GM23338 (cell line): ENCODE measurements around the gene NUCB2. TPM values are rescaled to one million over a fixed set of nuclear protein-coding genes. Genes with fewer than 3 reads are reported as not detected.

Experiments
- ATAC-seq: fragments of 200-7000 bp; cut with Tn5 transposase; 3 replicates; pipeline ENCODE4 v1.9.1; 2020
- DNase-seq: peaks from one replicate; pipeline ENCODE4 v3.0.0-alpha.2; 2015; ENCODE audit warnings: low spot score
- H2AFZ ChIP-seq: fragments of 200-600 bp; sonication (generic); 2 replicates; pipeline ENCODE4 v1.8.0; 2016; ENCODE audit warnings: antibody characterized with exemption, mild to moderate bottlenecking, moderate library complexity
- H3F3A ChIP-seq: fragments of 200-600 bp; sonication (generic); replicated peaks from 2 replicates; pipeline ENCODE4 v1.8.0; 2017; ENCODE audit warnings: antibody characterized with exemption, mixed run types, low read depth
- H3K27ac ChIP-seq: fragments of 200-600 bp; sonication (generic); 2 replicates; pipeline ENCODE4 v1.6.1; 2016; ENCODE audit warnings: low read depth
- H3K27me3 ChIP-seq: fragments of 200-600 bp; sonication (generic); 2 replicates; pipeline ENCODE4 v1.8.0; 2016; ENCODE audit warnings: mild to moderate bottlenecking, mixed run types, moderate library complexity; ENCODE audit not compliant: insufficient read depth
- H3K36me3 ChIP-seq: fragments of 200-600 bp; sonication (generic); 2 replicates; pipeline ENCODE4 v1.8.0; 2016; ENCODE audit warnings: mild to moderate bottlenecking; ENCODE audit not compliant: insufficient read depth
- H3K4me1 ChIP-seq: fragments of 200-600 bp; sonication (generic); 2 replicates; pipeline ENCODE4 v1.8.0; 2016; ENCODE audit warnings: mild to moderate bottlenecking, moderate library complexity; ENCODE audit not compliant: insufficient read depth
- H3K4me2 ChIP-seq: fragments of 200-600 bp; sonication (generic); 2 replicates; pipeline ENCODE4 v1.7.1; 2017; ENCODE audit warnings: mixed run types
- H3K4me3 ChIP-seq: fragments of 200-600 bp; sonication (generic); 2 replicates; pipeline ENCODE4 v1.6.1; 2016; ENCODE audit warnings: mixed run types
- H3K79me2 ChIP-seq: fragments of 200-600 bp; sonication (generic); replicated peaks from 2 replicates; pipeline ENCODE4 v1.8.0; 2017; ENCODE audit warnings: mild to moderate bottlenecking; ENCODE audit not compliant: insufficient read depth
- H3K9me2 ChIP-seq: fragments of 200-600 bp; sonication (generic); 2 replicates; pipeline ENCODE4 v1.8.0; 2017; ENCODE audit not compliant: insufficient read depth
- H4K20me1 ChIP-seq: fragments of 200-600 bp; sonication (generic); replicated peaks from 2 replicates; pipeline ENCODE4 v1.8.0; 2017; ENCODE audit warnings: mild to moderate bottlenecking; ENCODE audit not compliant: insufficient read depth
- H3K27ac Mint-ChIP-seq: 2 replicates; pipeline ENCODE4 v1.8.0; 2020; ENCODE audit warnings: inconsistent platforms, mild to moderate bottlenecking, moderate library complexity, mixed read lengths
- H3K27me3 Mint-ChIP-seq: 3 replicates; pipeline ENCODE4 v1.8.0; 2022; ENCODE audit warnings: low read depth, mild to moderate bottlenecking, moderate library complexity, mixed read lengths, inconsistent platforms; ENCODE audit not compliant: insufficient read depth, poor library complexity
- H3K36me3 Mint-ChIP-seq: 3 replicates; pipeline ENCODE4 v1.8.0; 2021; ENCODE audit warnings: low read depth, mild to moderate bottlenecking, inconsistent platforms, moderate library complexity, mixed read lengths
- H3K4me1 Mint-ChIP-seq: 3 replicates; pipeline ENCODE4 v1.8.0; 2020; ENCODE audit warnings: mild to moderate bottlenecking, inconsistent platforms, mixed read lengths
- H3K4me3 Mint-ChIP-seq: 3 replicates; pipeline ENCODE4 v1.8.0; 2021; ENCODE audit warnings: moderate library complexity, mild to moderate bottlenecking, inconsistent platforms, mixed read lengths
- H3K9me3 Mint-ChIP-seq: 3 replicates; pipeline ENCODE4 v1.8.0; 2020; ENCODE audit warnings: moderate library complexity, mild to moderate bottlenecking, inconsistent platforms, mixed read lengths
- CREB1 ChIP-seq: fragments of 250-450 bp; sonication (Bioruptor Pico); IDR thresholded peaks from 2 replicates; pipeline ENCODE4 v1.5.0; 2020; ENCODE audit warnings: low read depth, mild to moderate bottlenecking, moderate library complexity
- EZH2 ChIP-seq: fragments of 200-600 bp; sonication (generic); IDR thresholded peaks from one replicate; pipeline ENCODE4 v1.8.0; 2017; ENCODE audit warnings: antibody characterized with exemption, mild to moderate bottlenecking, low read depth; ENCODE audit not compliant: unreplicated experiment
- EZH2phosphoT487 ChIP-seq: fragments of 200-600 bp; sonication (generic); IDR thresholded peaks from one replicate; pipeline ENCODE4 v1.8.1; 2018; ENCODE audit warnings: antibody characterized with exemption; ENCODE audit not compliant: unreplicated experiment
- JUNB ChIP-seq: IDR thresholded peaks from one replicate; pipeline ENCODE4 v1.6.1; 2016; ENCODE audit warnings: antibody characterized with exemption; ENCODE audit not compliant: unreplicated experiment
- NANOG ChIP-seq: IDR thresholded peaks from 2 replicates; pipeline ENCODE4 v1.6.1; 2016; ENCODE audit warnings: antibody characterized with exemption, borderline replicate concordance
- POLR2AphosphoS5 ChIP-seq: IDR thresholded peaks from 2 replicates; pipeline ENCODE4 v1.6.1; 2016; ENCODE audit warnings: antibody characterized with exemption, low read depth
- STAT1 ChIP-seq: IDR thresholded peaks from one replicate; pipeline ENCODE4 v1.6.1; 2016; ENCODE audit warnings: antibody characterized with exemption; ENCODE audit not compliant: unreplicated experiment
- ZNF114 ChIP-seq: fragments of 250-450 bp; sonication (Bioruptor Pico); IDR thresholded peaks from 2 replicates; pipeline ENCODE4 v1.5.0; 2020; ENCODE audit warnings: mild to moderate bottlenecking, moderate library complexity
- ZNF331 ChIP-seq: fragments of 250-450 bp; sonication (Bioruptor Pico); IDR thresholded peaks from 2 replicates; pipeline ENCODE4 v1.5.0; 2020; ENCODE audit warnings: low read depth, mild to moderate bottlenecking, moderate library complexity
- polyA plus RNA-seq: library from polyadenylated mRNA; unstranded; fragments of >200 nt; fragmentation: Nextera tagmentation; extraction: Ambion mirVana; gene quantifications from 2 replicates; pipeline ENCODE4 v1.2.1, GENCODE V29; 2016
- total RNA-seq: library from RNA; depleted of rRNA; stranded (reverse); fragments of >200 nt; shearing (Covaris generic); gene quantifications from 2 replicates; pipeline ENCODE4 v1.2.3, GENCODE V29; 2014
- TF ChIP-seq, protein P1 (sequence below): fragments of 250-450 bp; sonication (Bioruptor Pico); IDR thresholded peaks from 2 replicates; pipeline ENCODE4 v1.5.0; 2020; ENCODE audit warnings: mild to moderate bottlenecking, moderate library complexity
- TF ChIP-seq, protein P2 (sequence below): IDR thresholded peaks from one replicate; pipeline ENCODE4 v1.6.1; 2018; ENCODE audit warnings: antibody characterized with exemption; ENCODE audit not compliant: unreplicated experiment
- TF ChIP-seq, protein P3 (sequence below): IDR thresholded peaks from 2 replicates; pipeline ENCODE4 v1.6.1; 2016; ENCODE audit warnings: antibody characterized with exemption
- TF ChIP-seq, protein P4 (sequence below), 2 experiments: fragments of 200-600 bp in 1 of 2; sonication (generic) in 1 of 2; conservative IDR thresholded peaks; 2 replicates each; pipeline versions ENCODE4 v1.5.1 to v1.6.1; 2016 to 2017; ENCODE audit warnings: antibody characterized with exemption in 2 of 2, low read depth in 2 of 2, mild to moderate bottlenecking in 2 of 2, moderate library complexity in 1 of 2

The NUCB2 gene
- total and polyA plus RNA-seq, 2 experiments from 2014 or later, result 16.6 to 86.9 TPM

DNA sequence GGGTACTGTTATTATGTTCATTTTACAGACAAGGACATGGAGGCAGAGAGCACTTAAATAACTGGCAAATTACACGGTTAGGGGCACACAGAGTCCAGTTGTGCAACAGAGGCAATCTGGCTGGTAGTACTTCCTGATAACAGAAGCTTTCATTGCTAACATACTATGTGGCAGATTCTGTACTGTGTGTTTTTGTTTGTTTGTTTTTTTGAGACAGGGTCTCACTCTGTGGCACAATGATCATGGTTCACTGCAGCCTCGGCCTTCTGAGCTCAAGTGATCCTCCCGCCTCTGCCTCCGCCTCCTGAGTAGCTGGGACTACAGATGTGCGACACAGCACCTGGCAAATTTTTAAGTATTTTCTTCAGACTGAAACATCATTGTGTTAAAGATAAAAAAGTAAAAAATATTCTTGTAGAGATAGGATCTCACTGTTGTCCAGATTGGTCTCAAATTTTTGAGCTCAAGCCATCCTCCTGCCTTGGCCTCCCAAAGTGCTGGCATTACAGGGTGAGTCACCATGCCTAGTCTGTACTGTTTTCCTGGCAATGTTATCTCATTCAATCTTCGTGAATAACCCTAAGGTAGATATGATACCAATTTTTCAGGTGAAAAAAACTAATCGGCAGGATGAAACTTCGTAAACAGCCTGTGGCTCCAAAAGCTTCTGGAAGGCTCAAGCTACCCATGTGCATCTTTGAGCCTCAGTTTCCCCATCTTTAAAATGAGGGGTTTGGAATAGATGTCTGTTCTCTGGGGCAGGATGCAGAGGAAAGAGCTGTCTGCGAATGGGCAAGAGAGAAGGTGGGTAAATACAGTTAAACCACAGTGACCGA is 921 bp upstream of the NUCB2 start:
- Histone ChIP-seq H3K27me3 (peaks cover 16% of the 10 kb centered on the region), H2AFZ (peak overlapping the region; percentile 98), H4K20me1 (no peaks in the 10 kb centered on the region), H3K4me1 (peaks cover 3% of the 10 kb centered on the region; the same call in 1 of the 2 replicates), H3K4me3 (peak overlapping the region; percentile 89), H3F3A (0 out of 2 replicates have a peak, but pooled peaks cover 2% of the 10 kb centered on the region), H3K9me2 (no peaks in the 10 kb centered on the region), H3K79me2 (no peaks in the 10 kb centered on the region), H3K27ac (no peak overlapping the region), H3K36me3 (no peaks in the 10 kb centered on the region), H3K4me2 (peak overlapping the region; percentile 86)
- Mint-ChIP-seq H3K4me1 (peaks cover 8% of the 10 kb centered on the region), H3K4me3 (peak overlapping the region; percentile 85), H3K27ac (no peak overlapping the region), H3K36me3 (no peaks in the 10 kb centered on the region), H3K9me3 (no peaks in the 10 kb centered on the region), H3K27me3 (peaks cover 20% of the 10 kb centered on the region)
- ATAC-seq, result no peak
- no peak for DNase-seq
- no peak for TF ChIP-seq EZH2phosphoT487
- no peak for TF ChIP-seq ZNF114
- TF ChIP-seq, protein P1, sequence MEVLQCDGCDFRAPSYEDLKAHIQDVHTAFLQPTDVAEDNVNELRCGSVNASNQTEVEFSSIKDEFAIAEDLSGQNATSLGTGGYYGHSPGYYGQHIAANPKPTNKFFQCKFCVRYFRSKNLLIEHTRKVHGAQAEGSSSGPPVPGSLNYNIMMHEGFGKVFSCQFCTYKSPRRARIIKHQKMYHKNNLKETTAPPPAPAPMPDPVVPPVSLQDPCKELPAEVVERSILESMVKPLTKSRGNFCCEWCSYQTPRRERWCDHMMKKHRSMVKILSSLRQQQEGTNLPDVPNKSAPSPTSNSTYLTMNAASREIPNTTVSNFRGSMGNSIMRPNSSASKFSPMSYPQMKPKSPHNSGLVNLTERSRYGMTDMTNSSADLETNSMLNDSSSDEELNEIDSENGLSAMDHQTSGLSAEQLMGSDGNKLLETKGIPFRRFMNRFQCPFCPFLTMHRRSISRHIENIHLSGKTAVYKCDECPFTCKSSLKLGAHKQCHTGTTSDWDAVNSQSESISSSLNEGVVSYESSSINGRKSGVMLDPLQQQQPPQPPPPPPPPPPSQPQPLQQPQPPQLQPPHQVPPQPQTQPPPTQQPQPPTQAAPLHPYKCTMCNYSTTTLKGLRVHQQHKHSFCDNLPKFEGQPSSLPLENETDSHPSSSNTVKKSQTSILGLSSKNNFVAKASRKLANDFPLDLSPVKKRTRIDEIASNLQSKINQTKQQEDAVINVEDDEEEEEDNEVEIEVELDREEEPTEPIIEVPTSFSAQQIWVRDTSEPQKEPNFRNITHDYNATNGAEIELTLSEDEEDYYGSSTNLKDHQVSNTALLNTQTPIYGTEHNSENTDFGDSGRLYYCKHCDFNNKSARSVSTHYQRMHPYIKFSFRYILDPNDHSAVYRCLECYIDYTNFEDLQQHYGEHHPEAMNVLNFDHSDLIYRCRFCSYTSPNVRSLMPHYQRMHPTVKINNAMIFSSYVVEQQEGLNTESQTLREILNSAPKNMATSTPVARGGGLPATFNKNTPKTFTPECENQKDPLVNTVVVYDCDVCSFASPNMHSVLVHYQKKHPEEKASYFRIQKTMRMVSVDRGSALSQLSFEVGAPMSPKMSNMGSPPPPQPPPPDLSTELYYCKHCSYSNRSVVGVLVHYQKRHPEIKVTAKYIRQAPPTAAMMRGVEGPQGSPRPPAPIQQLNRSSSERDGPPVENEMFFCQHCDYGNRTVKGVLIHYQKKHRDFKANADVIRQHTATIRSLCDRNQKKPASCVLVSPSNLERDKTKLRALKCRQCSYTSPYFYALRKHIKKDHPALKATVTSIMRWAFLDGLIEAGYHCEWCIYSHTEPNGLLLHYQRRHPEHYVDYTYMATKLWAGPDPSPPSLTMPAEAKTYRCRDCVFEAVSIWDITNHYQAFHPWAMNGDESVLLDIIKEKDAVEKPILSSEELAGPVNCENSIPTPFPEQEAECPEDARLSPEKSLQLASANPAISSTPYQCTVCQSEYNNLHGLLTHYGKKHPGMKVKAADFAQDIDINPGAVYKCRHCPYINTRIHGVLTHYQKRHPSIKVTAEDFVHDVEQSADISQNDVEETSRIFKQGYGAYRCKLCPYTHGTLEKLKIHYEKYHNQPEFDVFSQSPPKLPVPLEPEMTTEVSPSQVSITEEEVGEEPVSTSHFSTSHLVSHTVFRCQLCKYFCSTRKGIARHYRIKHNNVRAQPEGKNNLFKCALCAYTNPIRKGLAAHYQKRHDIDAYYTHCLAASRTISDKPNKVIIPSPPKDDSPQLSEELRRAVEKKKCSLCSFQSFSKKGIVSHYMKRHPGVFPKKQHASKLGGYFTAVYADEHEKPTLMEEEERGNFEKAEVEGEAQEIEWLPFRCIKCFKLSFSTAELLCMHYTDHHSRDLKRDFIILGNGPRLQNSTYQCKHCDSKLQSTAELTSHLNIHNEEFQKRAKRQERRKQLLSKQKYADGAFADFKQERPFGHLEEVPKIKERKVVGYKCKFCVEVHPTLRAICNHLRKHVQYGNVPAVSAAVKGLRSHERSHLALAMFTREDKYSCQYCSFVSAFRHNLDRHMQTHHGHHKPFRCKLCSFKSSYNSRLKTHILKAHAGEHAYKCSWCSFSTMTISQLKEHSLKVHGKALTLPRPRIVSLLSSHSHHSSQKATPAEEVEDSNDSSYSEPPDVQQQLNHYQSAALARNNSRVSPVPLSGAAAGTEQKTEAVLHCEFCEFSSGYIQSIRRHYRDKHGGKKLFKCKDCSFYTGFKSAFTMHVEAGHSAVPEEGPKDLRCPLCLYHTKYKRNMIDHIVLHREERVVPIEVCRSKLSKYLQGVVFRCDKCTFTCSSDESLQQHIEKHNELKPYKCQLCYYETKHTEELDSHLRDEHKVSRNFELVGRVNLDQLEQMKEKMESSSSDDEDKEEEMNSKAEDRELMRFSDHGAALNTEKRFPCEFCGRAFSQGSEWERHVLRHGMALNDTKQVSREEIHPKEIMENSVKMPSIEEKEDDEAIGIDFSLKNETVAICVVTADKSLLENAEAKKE (CRISPR knock-in tag), result no peak
- no peak for TF ChIP-seq EZH2
- TF ChIP-seq, protein P2, sequence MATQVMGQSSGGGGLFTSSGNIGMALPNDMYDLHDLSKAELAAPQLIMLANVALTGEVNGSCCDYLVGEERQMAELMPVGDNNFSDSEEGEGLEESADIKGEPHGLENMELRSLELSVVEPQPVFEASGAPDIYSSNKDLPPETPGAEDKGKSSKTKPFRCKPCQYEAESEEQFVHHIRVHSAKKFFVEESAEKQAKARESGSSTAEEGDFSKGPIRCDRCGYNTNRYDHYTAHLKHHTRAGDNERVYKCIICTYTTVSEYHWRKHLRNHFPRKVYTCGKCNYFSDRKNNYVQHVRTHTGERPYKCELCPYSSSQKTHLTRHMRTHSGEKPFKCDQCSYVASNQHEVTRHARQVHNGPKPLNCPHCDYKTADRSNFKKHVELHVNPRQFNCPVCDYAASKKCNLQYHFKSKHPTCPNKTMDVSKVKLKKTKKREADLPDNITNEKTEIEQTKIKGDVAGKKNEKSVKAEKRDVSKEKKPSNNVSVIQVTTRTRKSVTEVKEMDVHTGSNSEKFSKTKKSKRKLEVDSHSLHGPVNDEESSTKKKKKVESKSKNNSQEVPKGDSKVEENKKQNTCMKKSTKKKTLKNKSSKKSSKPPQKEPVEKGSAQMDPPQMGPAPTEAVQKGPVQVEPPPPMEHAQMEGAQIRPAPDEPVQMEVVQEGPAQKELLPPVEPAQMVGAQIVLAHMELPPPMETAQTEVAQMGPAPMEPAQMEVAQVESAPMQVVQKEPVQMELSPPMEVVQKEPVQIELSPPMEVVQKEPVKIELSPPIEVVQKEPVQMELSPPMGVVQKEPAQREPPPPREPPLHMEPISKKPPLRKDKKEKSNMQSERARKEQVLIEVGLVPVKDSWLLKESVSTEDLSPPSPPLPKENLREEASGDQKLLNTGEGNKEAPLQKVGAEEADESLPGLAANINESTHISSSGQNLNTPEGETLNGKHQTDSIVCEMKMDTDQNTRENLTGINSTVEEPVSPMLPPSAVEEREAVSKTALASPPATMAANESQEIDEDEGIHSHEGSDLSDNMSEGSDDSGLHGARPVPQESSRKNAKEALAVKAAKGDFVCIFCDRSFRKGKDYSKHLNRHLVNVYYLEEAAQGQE, result no peak
- no peak for TF ChIP-seq ZNF331
- TF ChIP-seq, protein P3, sequence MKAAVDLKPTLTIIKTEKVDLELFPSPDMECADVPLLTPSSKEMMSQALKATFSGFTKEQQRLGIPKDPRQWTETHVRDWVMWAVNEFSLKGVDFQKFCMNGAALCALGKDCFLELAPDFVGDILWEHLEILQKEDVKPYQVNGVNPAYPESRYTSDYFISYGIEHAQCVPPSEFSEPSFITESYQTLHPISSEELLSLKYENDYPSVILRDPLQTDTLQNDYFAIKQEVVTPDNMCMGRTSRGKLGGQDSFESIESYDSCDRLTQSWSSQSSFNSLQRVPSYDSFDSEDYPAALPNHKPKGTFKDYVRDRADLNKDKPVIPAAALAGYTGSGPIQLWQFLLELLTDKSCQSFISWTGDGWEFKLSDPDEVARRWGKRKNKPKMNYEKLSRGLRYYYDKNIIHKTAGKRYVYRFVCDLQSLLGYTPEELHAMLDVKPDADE, result no peak
- TF ChIP-seq POLR2AphosphoS5, result no peak
- no peak for TF ChIP-seq CREB1 (CRISPR knock-in tag)
- TF ChIP-seq, protein P4, sequence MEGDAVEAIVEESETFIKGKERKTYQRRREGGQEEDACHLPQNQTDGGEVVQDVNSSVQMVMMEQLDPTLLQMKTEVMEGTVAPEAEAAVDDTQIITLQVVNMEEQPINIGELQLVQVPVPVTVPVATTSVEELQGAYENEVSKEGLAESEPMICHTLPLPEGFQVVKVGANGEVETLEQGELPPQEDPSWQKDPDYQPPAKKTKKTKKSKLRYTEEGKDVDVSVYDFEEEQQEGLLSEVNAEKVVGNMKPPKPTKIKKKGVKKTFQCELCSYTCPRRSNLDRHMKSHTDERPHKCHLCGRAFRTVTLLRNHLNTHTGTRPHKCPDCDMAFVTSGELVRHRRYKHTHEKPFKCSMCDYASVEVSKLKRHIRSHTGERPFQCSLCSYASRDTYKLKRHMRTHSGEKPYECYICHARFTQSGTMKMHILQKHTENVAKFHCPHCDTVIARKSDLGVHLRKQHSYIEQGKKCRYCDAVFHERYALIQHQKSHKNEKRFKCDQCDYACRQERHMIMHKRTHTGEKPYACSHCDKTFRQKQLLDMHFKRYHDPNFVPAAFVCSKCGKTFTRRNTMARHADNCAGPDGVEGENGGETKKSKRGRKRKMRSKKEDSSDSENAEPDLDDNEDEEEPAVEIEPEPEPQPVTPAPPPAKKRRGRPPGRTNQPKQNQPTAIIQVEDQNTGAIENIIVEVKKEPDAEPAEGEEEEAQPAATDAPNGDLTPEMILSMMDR (conservative IDR thresholded peaks at IDR 0.05; ENCODE audit: low read depth in 2 of 2), result no peak
- TF ChIP-seq NANOG, result no peak
- TF ChIP-seq STAT1, result no peak
- no peak for TF ChIP-seq JUNB
